HG03565 (cell line): ENCODE data around the gene NDUFA12.

Source experiments
- ATAC-seq: cut with Tn5 transposase; IDR thresholded peaks from one replicate; pipeline ENCODE4 v1.9.1; 2021; ENCODE audit warnings: mild to moderate bottlenecking, moderate library complexity; ENCODE audit not compliant: unreplicated experiment

The NDUFA12 gene

DNA sequence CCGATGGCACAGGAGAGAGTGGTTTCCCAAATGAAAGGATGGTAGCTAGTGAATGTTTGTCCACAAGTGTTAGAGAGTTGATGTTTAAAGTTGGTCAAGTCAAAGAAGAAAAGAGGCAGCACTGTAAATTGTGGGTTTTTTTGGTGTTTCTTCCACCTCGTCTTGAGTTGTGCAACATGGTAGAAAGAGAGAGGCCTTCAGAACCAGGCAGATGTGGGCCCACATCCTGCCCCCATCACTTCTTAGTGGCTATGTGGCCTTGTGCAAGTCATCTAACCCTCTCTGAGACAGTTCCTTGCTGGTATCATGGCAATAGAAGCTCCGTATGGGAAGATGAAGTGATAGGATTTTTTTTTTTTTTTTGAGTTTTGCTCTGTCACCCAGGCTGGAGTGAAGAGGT, 60.8 kb downstream of the NDUFA12 start:
- ATAC-seq = no peak

- no peak for ATAC-seq
Measured at GRCh38 chr12:94941440-94941862, 62.0 kb downstream of the NDUFA12 start.

GRCh38 chr12:94940771-94941170, 62.7 kb downstream of the NDUFA12 start:
- no peak for ATAC-seq

DNA sequence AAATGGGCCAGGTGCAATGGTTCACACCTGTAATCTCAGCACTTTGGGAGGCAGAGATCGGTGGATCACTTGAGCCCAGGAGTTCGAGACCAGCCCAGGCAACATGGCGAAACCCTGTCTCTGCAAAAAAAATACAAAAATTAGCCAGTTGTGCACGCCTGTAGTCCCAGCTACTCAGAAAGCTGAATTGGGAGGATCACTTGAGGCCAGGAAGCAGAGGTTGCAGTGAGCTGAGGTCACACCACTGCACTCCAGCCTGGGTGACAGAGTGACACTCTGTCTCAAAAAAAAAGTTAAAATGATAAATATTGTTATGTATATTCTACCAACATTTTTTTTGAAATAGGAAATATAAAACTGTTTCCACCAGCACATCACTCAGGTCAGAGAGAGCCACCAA, 64.9 kb downstream of the NDUFA12 start:
- no peak for ATAC-seq

- no peak for ATAC-seq
Measured at GRCh38 chr12:94930772-94931171, 72.7 kb downstream of the NDUFA12 start.

DNA sequence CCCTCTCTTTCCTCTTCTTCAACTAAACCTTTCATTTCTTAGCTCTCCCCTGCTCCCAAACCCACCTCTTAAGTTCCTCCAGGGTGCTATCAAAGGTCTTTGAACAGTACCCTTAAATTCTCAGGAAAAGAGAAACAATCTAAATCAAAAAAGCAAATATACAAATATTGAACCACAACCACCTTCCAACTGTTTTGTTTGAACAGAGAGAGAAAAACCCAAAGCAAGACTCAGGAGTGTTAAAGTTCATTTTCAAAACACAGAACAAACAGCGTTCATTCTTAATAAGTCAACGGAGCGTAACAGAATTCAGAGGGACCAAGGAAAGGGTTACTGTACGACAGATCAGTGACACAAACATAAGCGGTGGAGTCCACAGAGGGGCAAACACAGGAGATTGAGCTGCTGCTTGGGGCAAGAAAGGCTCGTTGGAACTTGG, 73.3 kb downstream of the NDUFA12 start:
- no peak for ATAC-seq

DNA sequence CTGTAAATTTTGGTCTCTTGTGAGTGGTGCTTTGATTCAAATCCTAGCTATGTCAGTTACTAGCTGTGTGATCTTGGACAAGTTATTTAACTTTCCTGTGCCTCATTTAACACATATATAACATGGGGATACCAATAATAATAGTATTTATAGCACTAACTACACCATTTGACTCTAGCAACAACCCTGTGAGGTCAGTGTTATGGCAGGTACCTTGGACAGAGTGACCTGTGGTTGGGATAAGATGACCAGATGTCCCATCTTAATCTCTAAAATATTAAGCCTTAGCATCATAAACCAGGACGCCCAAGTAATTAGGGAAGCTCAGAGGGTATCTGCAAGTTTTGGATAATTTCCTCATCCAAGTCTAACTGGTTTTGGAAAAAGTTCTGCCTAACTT, 73.7 kb downstream of the NDUFA12 start:
- ATAC-seq = no peak

DNA sequence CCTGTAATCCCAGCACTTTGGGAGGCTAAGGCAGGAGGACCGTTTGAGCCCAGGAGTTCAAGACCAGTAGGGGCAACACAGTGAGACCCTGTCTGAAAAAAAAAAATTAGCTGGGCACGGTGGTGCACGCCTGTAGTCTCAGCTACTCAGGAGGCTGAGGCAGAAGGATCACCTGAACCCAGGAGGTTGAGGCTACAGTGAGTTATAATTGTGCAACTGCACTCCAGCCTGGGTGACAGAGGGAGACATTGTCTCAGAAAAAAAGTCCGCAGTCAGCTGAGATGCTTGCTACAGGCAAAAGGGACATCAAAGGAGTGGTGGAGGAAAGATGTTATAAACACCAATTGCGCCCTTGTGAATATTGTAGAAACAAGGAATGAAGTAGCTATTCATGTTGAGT, 77.8 kb downstream of the NDUFA12 start:
- ATAC-seq = no peak

DNA sequence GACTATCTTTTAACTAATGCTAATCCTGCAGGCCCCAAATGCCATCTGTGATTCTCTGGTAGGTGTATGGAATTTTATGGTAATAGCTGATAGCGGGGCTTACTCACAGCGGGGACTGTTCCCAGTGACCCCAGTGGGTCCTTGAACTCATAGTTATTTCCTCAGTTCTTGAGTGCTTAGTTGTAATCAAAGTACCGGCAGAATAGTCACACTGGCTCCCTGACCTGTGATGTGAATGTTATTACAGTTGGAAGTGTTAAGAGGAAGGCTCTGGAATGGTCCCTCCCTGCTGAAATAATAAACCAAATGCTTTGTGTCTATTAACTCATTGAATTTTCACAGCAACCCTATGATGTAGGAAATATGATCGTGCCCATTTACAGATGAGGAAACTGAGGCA, 78.3 kb downstream of the NDUFA12 start:
- ATAC-seq = no peak

DNA sequence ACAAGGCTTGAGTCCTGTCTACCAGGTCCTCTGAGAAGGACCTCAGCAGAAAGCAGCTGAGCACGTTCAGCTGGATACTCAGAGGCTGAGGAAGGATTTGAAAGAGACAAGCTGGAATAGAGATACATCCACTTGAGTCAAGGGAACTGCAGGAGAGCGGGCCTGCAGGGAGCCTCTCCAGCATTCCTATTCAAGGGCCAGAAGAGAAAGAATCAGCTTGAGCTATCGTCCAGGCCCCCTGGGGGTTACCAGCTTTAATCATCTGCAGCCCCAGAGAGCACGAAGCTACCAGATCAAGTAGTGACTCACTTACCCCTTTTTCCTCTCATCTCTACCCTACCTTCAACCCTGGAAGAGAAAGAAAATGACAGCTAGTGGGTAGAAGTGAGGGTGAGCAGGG, 80.9 kb downstream of the NDUFA12 start:
- ATAC-seq = no peak
